C4-2B (cell line): ENCODE results near the gene CEP170.

ENCODE experiments used
- H3K27ac ChIP-seq: fragments of 450-650 bp; 2 replicates; pipeline ENCODE4 v1.5.1; 2017
- CTCF ChIP-seq: fragments of 450-650 bp; conservative IDR thresholded peaks from 2 replicates; pipeline ENCODE4 v1.5.1; 2017; ENCODE audit warnings: mild to moderate bottlenecking
- ZFX ChIP-seq: fragments of 450-650 bp; IDR thresholded peaks from 2 replicates; pipeline ENCODE4 v1.6.1; 2017

Gene CEP170

GRCh38 chr1:243250102-243250501 is 5.0 kb downstream of the CEP170 start:
- no peak overlapping the region for H3K27ac ChIP-seq
- TF ChIP-seq CTCF (no peak), ZFX (no peak)

- H3K27ac ChIP-seq: no peak overlapping the region
- TF ChIP-seq ZFX: no peak
- TF ChIP-seq CTCF: no peak
These were observed 5.9 kb downstream of the CEP170 start for GRCh38 chr1:243249214-243249613.

GRCh38 chr1:243247901-243248300 is 7.2 kb downstream of the CEP170 start:
- no peak overlapping the region for H3K27ac ChIP-seq
- no peak for TF ChIP-seq CTCF
- TF ChIP-seq ZFX: no peak

- no peak overlapping the region for H3K27ac ChIP-seq
- no peak for TF ChIP-seq ZFX
- no peak for TF ChIP-seq CTCF
These were observed 8.2 kb downstream of the CEP170 start for GRCh38 chr1:243246916-243247315.

GRCh38 chr1:243244432-243244841 is 10.6 kb downstream of the CEP170 start:
- no peak overlapping the region for H3K27ac ChIP-seq
- no peak for TF ChIP-seq CTCF
- no peak for TF ChIP-seq ZFX

- TF ChIP-seq ZFX: no peak
- TF ChIP-seq CTCF: no peak
These were observed 18.4 kb downstream of the CEP170 start for GRCh38 chr1:243236604-243237252.

GRCh38 chr1:243234978-243235647 is 20.0 kb downstream of the CEP170 start:
- TF ChIP-seq ZFX (no peak), CTCF (no peak)
- H3K27ac ChIP-seq: no peak overlapping the region

More at GRCh38 chr1:243236604-243237252, 18.4 kb downstream of the CEP170 start:
- H3K27ac ChIP-seq: no peak overlapping the region
